B cell (primary cell): ENCODE results near the gene CACNA2D1.

ENCODE experiments used
- EZH2 ChIP-seq: IDR thresholded peaks from 2 replicates; pipeline ENCODE4 v1.6.1; 2012; ENCODE audit warnings: borderline replicate concordance, low read depth, mild to moderate bottlenecking, moderate library complexity, low read length; ENCODE audit not compliant: insufficient read depth, poor library complexity, severe bottlenecking
- TF ChIP-seq, protein P1 (sequence below): fragments of 200-600 bp; IDR thresholded peaks from one replicate; pipeline ENCODE4 v1.8.0; 2022; ENCODE audit warnings: antibody characterized with exemption, mild to moderate bottlenecking

DNA sequence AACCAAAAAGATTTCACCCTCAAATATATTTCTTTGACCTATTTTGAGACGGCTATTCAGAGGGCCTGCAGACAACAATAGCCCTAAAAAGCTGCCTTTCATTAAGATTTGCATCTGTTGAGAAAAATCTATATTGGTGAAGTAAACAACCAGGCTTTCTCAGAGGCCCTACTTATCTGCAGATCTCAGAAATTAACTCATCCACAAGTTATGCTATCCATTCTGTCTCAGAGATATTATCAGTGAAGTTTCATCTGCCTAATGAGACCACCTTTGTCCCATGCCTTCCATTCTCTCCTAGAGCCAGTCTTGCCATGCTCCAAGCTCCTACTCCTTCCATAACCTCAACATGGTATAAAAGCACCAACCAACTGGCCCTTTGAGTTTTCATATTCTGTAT is 130.3 kb downstream of the CACNA2D1 start:
- TF ChIP-seq, protein P1, sequence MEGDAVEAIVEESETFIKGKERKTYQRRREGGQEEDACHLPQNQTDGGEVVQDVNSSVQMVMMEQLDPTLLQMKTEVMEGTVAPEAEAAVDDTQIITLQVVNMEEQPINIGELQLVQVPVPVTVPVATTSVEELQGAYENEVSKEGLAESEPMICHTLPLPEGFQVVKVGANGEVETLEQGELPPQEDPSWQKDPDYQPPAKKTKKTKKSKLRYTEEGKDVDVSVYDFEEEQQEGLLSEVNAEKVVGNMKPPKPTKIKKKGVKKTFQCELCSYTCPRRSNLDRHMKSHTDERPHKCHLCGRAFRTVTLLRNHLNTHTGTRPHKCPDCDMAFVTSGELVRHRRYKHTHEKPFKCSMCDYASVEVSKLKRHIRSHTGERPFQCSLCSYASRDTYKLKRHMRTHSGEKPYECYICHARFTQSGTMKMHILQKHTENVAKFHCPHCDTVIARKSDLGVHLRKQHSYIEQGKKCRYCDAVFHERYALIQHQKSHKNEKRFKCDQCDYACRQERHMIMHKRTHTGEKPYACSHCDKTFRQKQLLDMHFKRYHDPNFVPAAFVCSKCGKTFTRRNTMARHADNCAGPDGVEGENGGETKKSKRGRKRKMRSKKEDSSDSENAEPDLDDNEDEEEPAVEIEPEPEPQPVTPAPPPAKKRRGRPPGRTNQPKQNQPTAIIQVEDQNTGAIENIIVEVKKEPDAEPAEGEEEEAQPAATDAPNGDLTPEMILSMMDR, result no peak
- no peak for TF ChIP-seq EZH2
